Stimulated activated memory B cell treated with anti-CD40 and anti-IgM and Interleukin-4, amounts not matched to agents 10 μg/mL and 1 μg/mL and 100 μg/mL, for 72 hours (primary cell): ENCODE measurements around the gene DNAH7.
A peak's percentile ranks its signal among the peaks of the same experiment; 100 is the strongest.

Source experiments
- ATAC-seq: fragments of 150-1000 bp; cut with Tn5 transposase; 2 replicates; pipeline ENCODE4 v1.10.0; 2021
- H3K27ac Mint-ChIP-seq: one replicate; pipeline ENCODE4 v1.8.0; 2022; ENCODE audit warnings: mild to moderate bottlenecking, mixed read lengths
- H3K27me3 Mint-ChIP-seq: one replicate; pipeline ENCODE4 v1.8.0; 2022; ENCODE audit warnings: mixed read lengths
- H3K36me3 Mint-ChIP-seq: one replicate; pipeline ENCODE4 v1.8.0; 2022; ENCODE audit warnings: mixed read lengths
- H3K4me1 Mint-ChIP-seq: one replicate; pipeline ENCODE4 v1.8.0; 2022; ENCODE audit warnings: mixed read lengths
- H3K4me3 Mint-ChIP-seq: one replicate; pipeline ENCODE4 v1.8.0; 2022; ENCODE audit warnings: mild to moderate bottlenecking, moderate library complexity, mixed read lengths
- H3K9me3 Mint-ChIP-seq: one replicate; pipeline ENCODE4 v1.8.0; 2022; ENCODE audit warnings: mixed read lengths

The DNAH7 gene

DNA sequence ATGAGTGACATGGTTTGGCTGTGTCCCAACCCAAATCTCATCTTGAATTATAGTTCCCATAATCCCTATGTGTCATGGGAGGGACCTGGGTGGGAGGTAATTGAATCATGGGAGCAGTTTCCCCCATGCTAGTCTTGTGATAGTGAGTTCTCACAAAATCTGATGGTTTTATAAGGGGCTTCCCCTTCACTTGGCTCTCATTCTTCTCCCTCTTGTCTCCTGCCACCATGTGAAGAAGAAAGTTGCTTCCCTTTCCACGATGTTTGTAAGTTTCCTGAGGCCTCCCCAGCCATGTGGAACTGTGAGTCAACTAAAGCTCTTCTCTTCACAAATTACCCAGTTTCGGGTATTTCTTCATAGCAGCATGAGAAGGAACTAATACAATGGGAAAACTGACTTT lies 14.0 kb downstream of the DNAH7 start:
- no peak for ATAC-seq
- Mint-ChIP-seq H3K4me3 (no peak overlapping the region), H3K9me3 (no peaks in the 10 kb centered on the region), H3K27ac (no peak overlapping the region), H3K36me3 (no peaks in the 10 kb centered on the region), H3K4me1 (peaks cover 7% of the 10 kb centered on the region), H3K27me3 (no peaks in the 10 kb centered on the region)

- Mint-ChIP-seq H3K36me3 (peaks cover 11% of the 10 kb centered on the region), H3K27me3 (peaks cover 16% of the 10 kb centered on the region), H3K4me3 (no peak overlapping the region), H3K9me3 (peaks cover 6% of the 10 kb centered on the region), H3K4me1 (peaks cover 16% of the 10 kb centered on the region), H3K27ac (no peak overlapping the region)
- no peak for ATAC-seq
Observed at GRCh38 chr2:196046123-196046917, 22.3 kb downstream of the DNAH7 start.

- H3K27me3 Mint-ChIP-seq: peaks cover 34% of the 10 kb centered on the region
- H3K27ac Mint-ChIP-seq: no peak overlapping the region
- peaks cover 15% of the 10 kb centered on the region for H3K4me1 Mint-ChIP-seq
- peaks cover 42% of the 10 kb centered on the region for H3K36me3 Mint-ChIP-seq
- H3K9me3 Mint-ChIP-seq: peaks cover 36% of the 10 kb centered on the region
- ATAC-seq: no peak
- H3K4me3 Mint-ChIP-seq: no peak overlapping the region
Observed at GRCh38 chr2:196041786-196042185, 26.9 kb downstream of the DNAH7 start.

GRCh38 chr2:196040218-196040617 lies 28.4 kb downstream of the DNAH7 start:
- H3K36me3 Mint-ChIP-seq: peaks cover 42% of the 10 kb centered on the region
- peaks cover 28% of the 10 kb centered on the region for H3K27me3 Mint-ChIP-seq
- no peaks in the 10 kb centered on the region for H3K4me1 Mint-ChIP-seq
- H3K27ac Mint-ChIP-seq: no peak overlapping the region
- H3K9me3 Mint-ChIP-seq: peaks cover 35% of the 10 kb centered on the region
- H3K4me3 Mint-ChIP-seq: no peak overlapping the region
- no peak for ATAC-seq

- Mint-ChIP-seq H3K27ac (no peak overlapping the region), H3K9me3 (peaks cover 35% of the 10 kb centered on the region), H3K36me3 (peaks cover 42% of the 10 kb centered on the region), H3K4me3 (no peak overlapping the region), H3K4me1 (peaks cover 5% of the 10 kb centered on the region), H3K27me3 (peaks cover 32% of the 10 kb centered on the region)
- ATAC-seq: no peak
Observed at GRCh38 chr2:196036442-196036841, 32.2 kb downstream of the DNAH7 start.

- Mint-ChIP-seq H3K27me3 (no peaks in the 10 kb centered on the region), H3K4me1 (no peaks in the 10 kb centered on the region), H3K9me3 (peaks cover 4% of the 10 kb centered on the region), H3K27ac (no peak overlapping the region), H3K4me3 (no peak overlapping the region), H3K36me3 (no peaks in the 10 kb centered on the region)
- ATAC-seq: no peak
Observed at GRCh38 chr2:196018037-196018436, 50.6 kb downstream of the DNAH7 start.

DNA sequence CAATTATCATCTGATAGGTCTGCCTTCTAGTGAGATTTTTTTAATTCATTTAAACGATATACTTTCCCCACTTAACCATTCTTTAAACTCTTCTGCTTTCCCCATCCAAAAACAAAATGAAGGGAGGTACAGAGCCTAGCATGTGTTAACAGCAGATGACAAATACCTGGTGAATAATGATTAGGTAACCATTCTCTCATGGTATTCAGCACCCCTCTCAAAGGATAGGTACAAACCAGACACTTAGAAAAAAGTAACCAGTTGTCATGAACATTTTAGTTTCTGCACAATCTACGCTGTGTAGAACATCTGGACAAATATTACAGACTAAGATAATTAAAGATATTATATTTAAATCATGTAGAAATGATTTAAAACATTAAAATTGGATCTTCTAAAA lies 56.3 kb downstream of the DNAH7 start:
- no peaks in the 10 kb centered on the region for H3K27me3 Mint-ChIP-seq
- peaks cover 5% of the 10 kb centered on the region for H3K36me3 Mint-ChIP-seq
- no peak overlapping the region for H3K4me3 Mint-ChIP-seq
- no peak overlapping the region for H3K27ac Mint-ChIP-seq
- peaks cover 3% of the 10 kb centered on the region for H3K9me3 Mint-ChIP-seq
- ATAC-seq: no peak
- H3K4me1 Mint-ChIP-seq: no peaks in the 10 kb centered on the region

GRCh38 chr2:196000551-196000950 lies 68.1 kb downstream of the DNAH7 start:
- no peak for ATAC-seq
- Mint-ChIP-seq H3K27ac (no peak overlapping the region), H3K9me3 (peaks cover 6% of the 10 kb centered on the region), H3K36me3 (peaks cover 3% of the 10 kb centered on the region), H3K27me3 (peaks cover 24% of the 10 kb centered on the region), H3K4me3 (no peak overlapping the region), H3K4me1 (no peaks in the 10 kb centered on the region)

- Mint-ChIP-seq H3K36me3 (no peaks in the 10 kb centered on the region), H3K4me3 (no peak overlapping the region), H3K9me3 (no peaks in the 10 kb centered on the region), H3K4me1 (no peaks in the 10 kb centered on the region), H3K27ac (no peak overlapping the region), H3K27me3 (peaks cover 10% of the 10 kb centered on the region)
- no peak for ATAC-seq
Observed at GRCh38 chr2:195998070-195998469, 70.6 kb downstream of the DNAH7 start.

DNA sequence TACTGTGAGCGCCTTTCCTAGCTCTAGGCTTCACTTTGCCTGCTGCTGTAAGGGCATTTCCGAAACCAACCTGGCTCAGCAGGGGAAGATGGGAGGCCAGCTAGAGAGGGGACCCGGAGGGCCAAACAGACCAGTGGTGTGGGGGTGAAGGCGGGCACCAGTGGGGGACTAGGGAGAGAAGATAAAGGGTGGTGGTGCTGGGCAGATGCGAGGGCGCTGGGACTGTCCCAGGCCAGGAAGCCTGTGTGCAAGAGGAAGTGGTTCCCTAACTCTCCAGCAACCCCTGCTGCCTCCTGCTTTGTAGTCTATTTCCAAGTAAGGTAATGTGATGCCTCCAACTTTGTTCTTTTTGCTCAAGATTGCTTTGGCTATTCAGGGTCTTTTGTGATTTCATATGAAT lies 73.1 kb downstream of the DNAH7 start:
- H3K27ac Mint-ChIP-seq: no peak overlapping the region
- ATAC-seq: no peak
- no peaks in the 10 kb centered on the region for H3K4me1 Mint-ChIP-seq
- H3K4me3 Mint-ChIP-seq: no peak overlapping the region
- peaks cover 9% of the 10 kb centered on the region for H3K27me3 Mint-ChIP-seq
- no peaks in the 10 kb centered on the region for H3K9me3 Mint-ChIP-seq
- H3K36me3 Mint-ChIP-seq: no peaks in the 10 kb centered on the region

- no peaks in the 10 kb centered on the region for H3K9me3 Mint-ChIP-seq
- no peak for ATAC-seq
- H3K4me3 Mint-ChIP-seq: no peak overlapping the region
- no peaks in the 10 kb centered on the region for H3K36me3 Mint-ChIP-seq
- no peaks in the 10 kb centered on the region for H3K4me1 Mint-ChIP-seq
- H3K27ac Mint-ChIP-seq: no peak overlapping the region
- peaks cover 5% of the 10 kb centered on the region for H3K27me3 Mint-ChIP-seq
Observed at GRCh38 chr2:195993623-195994022, 75.0 kb downstream of the DNAH7 start.

DNA sequence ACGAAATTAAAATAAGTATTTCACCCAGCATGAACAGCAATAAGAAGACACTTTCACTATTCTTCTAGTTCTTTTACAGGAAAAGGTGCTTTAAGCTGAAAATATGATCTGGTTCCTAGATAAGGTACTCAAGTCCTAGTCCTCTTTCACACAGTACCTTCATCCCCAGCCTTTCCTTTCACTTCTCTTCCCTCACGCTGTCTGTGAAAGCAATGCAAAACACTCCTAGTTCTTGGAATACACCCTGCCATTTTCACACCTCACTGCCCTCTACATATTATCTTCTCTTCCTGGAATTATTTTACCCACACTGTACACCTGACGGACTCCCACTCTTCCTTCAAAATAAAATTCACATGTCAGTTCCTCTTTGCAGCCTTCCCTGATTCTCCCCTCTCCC lies 82.9 kb downstream of the DNAH7 start:
- Mint-ChIP-seq H3K4me1 (peaks cover 14% of the 10 kb centered on the region), H3K27ac (no peak overlapping the region), H3K9me3 (no peaks in the 10 kb centered on the region), H3K27me3 (no peaks in the 10 kb centered on the region), H3K36me3 (no peaks in the 10 kb centered on the region), H3K4me3 (no peak overlapping the region)
- no peak for ATAC-seq

DNA sequence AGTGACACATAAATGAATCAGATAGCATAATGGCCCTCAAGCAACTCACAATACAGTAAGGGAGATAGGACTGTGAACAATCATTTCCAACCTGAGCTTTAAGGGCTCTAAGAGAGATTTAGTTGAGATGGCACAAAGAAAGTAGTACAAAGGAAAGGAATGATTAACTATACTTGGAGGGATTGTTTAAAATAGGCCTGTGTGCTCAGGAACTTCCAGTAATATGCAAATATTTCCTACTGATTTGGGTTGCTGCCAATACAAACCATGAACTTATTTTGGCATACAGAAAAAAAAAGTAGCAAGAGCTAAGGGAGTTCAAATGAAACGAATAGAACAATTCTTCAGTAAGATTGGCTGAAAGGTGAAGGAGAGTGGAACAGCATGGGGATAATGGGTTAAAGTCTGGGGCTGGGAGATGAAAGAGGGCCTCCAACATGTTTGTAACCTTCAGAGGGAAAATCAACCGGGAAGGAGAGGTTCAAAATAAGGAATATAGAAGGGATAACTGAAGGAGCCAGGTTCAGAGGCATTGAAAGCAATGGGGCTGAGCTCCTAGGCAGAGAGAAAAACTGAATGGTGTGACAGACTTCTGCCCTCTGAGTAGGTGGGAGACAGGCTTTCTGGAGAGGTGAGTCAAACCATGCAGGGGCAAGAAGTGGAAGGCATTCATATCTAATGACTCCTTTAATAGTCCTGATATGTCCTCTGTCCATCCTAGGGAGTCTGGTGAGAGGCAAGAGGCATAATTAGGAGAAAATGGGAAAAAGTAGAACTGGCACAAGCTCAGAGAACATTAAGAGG lies 83.5 kb downstream of the DNAH7 start:
- Mint-ChIP-seq H3K36me3 (no peaks in the 10 kb centered on the region), H3K27ac (no peak overlapping the region), H3K4me1 (peaks cover 14% of the 10 kb centered on the region), H3K27me3 (no peaks in the 10 kb centered on the region), H3K4me3 (no peak overlapping the region), H3K9me3 (no peaks in the 10 kb centered on the region)
- ATAC-seq: no peak

GRCh38 chr2:195967336-195967735 lies 101.3 kb downstream of the DNAH7 start:
- Mint-ChIP-seq H3K4me3 (no peak overlapping the region), H3K27ac (no peak overlapping the region), H3K4me1 (no peaks in the 10 kb centered on the region), H3K36me3 (no peaks in the 10 kb centered on the region), H3K9me3 (no peaks in the 10 kb centered on the region), H3K27me3 (peaks cover 35% of the 10 kb centered on the region)
- ATAC-seq: no peak

DNA sequence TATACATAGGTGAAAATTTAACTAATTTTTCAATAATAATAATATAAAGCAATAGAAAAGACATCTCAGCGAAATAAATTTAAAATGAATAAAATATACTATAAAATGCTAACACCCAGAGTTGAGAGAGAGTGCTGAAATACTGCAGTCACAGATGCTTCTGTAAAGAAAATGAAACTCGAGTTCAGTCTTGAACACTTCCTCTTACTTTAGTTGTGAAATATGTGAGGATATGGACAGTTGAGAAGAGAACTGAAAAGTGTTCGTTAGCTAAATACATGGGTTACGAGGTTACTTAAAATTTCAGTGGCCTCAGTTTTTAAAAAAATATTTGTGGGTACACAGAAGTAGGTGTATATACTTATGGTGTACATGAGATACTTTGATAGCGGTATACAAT lies 106.8 kb downstream of the DNAH7 start:
- no peaks in the 10 kb centered on the region for H3K4me1 Mint-ChIP-seq
- H3K4me3 Mint-ChIP-seq: no peak overlapping the region
- peak; percentile 47 for ATAC-seq
- H3K9me3 Mint-ChIP-seq: no peaks in the 10 kb centered on the region
- peaks cover 17% of the 10 kb centered on the region for H3K27me3 Mint-ChIP-seq
- no peak overlapping the region for H3K27ac Mint-ChIP-seq
- H3K36me3 Mint-ChIP-seq: no peaks in the 10 kb centered on the region

DNA sequence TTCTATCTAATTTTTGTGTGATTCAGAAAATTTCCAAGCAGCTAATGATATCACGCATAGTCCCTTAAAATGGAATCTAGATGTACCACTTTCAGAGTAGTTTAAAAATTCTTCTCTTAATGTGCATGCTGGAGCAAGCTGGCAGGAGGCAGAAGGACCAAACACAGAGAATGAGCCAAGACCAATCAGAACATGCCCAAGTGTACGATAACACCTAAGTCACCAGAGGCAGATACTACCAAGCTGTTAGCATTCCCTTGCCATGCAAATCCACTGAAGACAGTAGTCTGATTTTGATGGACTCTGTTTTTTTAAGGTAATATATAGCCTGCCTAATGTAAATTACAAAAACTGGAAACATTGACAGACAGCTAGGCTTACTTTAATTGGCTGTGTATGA lies 109.3 kb downstream of the DNAH7 start:
- H3K27me3 Mint-ChIP-seq: peaks cover 7% of the 10 kb centered on the region
- H3K27ac Mint-ChIP-seq: no peak overlapping the region
- no peak for ATAC-seq
- no peaks in the 10 kb centered on the region for H3K36me3 Mint-ChIP-seq
- H3K9me3 Mint-ChIP-seq: no peaks in the 10 kb centered on the region
- H3K4me3 Mint-ChIP-seq: no peak overlapping the region
- H3K4me1 Mint-ChIP-seq: no peaks in the 10 kb centered on the region
